HG03521 (cell line): ENCODE results near the gene DZIP1.

ENCODE experiments used
- ATAC-seq: cut with Tn5 transposase; IDR thresholded peaks from one replicate; pipeline ENCODE4 v1.9.1; 2021; ENCODE audit warnings: mild to moderate bottlenecking, moderate library complexity; ENCODE audit not compliant: unreplicated experiment

DZIP1 gene

GRCh38 chr13:95552539-95553441 lies 91.7 kb downstream of the DZIP1 start, which contains the start of gene CLDN10:
Gene CLDN10, plus strand, starts transcription at chr13:95552720. Its CDS starts 34 bp downstream, at chr13:95552754.
- no peak for ATAC-seq

- no peak for ATAC-seq
Observed at GRCh38 chr13:95552208-95552538, 92.3 kb downstream of the DZIP1 start.

GRCh38 chr13:95547531-95548167 lies 96.9 kb downstream of the DZIP1 start:
- ATAC-seq = no peak

GRCh38 chr13:95546919-95547318 lies 97.6 kb downstream of the DZIP1 start:
- no peak for ATAC-seq

GRCh38 chr13:95544293-95544692 lies 100.2 kb downstream of the DZIP1 start:
- no peak for ATAC-seq

GRCh38 chr13:95541911-95542474 lies 102.5 kb downstream of the DZIP1 start:
- ATAC-seq = no peak

- no peak for ATAC-seq
Observed at GRCh38 chr13:95541308-95541707, 103.2 kb downstream of the DZIP1 start.

- ATAC-seq = no peak
Observed at GRCh38 chr13:95540888-95541287, 103.6 kb downstream of the DZIP1 start.

GRCh38 chr13:95536632-95537241 lies 107.8 kb downstream of the DZIP1 start:
- no peak for ATAC-seq

- no peak for ATAC-seq
Observed at GRCh38 chr13:95535243-95535642, 109.3 kb downstream of the DZIP1 start.

GRCh38 chr13:95533545-95534160 lies 110.9 kb downstream of the DZIP1 start:
- no peak for ATAC-seq

GRCh38 chr13:95530178-95530577 lies 114.3 kb downstream of the DZIP1 start:
- no peak for ATAC-seq
